Stimulated activated CD8-positive, alpha-beta memory T cell treated with anti-CD3 and anti-CD28 coated beads, Interleukin-12 subunit alpha, Interleukin-12 subunit beta, amount 100 ng/mL, for 1 hour (primary cell): ENCODE results near the gene ZNF143.

Experiments
- DNase-seq: peaks from one replicate; pipeline ENCODE4 v3.0.0-alpha.2; 2020; ENCODE audit warnings: low read depth

Gene ZNF143

DNA sequence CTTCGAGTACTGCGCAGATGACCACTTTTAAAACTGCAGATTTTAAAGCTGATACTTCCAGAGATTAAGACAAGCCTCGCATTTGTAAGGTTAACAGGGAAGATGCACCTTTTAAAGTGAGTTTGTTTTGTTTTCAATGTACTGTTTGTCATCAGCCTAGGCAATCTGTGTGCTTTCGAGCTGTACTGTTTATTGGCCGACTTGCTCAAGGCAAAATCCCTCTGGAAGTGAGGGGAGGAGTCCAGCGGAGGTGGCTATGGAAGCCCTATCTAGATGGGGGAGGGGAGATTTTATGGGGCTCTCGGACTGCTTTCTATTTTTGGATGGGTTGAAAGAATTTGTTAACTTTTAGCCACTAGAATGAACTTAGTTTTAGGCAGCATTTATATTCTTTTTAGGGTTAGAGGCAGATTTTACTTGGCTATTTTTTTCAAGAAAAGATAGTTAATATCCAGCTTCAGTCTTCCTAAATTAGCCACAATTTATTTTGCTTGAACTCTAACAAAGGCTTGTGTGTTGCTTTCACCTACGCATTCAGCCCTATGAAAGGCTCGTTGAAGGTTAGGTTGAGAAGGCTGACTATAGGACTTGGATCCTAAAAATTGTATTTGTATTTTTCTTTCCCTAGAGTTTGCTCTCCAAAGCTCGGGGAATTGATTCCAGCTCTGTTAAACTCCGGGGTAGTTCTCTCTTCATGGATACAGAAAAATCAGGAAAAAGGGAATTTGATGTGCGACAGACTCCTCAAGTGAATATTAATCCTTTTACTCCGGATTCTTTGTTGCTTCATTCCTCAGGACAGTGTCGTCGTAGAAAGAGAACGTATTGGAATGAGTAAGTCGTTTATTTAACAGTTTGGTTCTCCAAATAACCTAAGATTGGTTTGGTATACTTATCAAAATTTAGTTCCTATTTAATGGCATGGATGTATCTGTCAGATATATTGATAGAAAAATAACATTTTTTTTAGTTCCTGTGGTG is 114.7 kb downstream of the ZNF143 start:
- no peak for DNase-seq

GRCh38 chr11:9576701-9577381 is 116.0 kb downstream of the ZNF143 start:
- no peak for DNase-seq

DNA sequence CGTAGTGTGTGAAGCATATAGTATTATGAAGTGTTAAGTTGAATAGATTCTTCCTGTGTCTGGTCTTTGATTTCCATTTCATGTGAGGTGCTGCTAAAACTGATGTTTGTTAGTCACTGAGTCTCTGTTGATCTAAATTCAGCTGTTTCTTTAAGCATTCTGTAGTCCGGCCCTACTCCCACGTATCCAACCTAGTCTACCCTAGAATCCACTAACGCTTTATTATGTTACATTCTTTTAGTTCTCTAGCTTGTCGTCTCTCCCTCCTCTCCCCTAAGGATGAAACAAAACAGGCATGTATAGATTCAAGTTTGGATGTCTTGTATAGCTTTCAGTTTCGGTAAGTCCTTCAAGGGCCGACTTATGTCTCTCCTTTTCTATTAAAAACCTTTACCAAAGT is 116.7 kb downstream of the ZNF143 start:
- no peak for DNase-seq
